ENCODE data around the gene CRYBB1.

CRYBB1 gene

DNA sequence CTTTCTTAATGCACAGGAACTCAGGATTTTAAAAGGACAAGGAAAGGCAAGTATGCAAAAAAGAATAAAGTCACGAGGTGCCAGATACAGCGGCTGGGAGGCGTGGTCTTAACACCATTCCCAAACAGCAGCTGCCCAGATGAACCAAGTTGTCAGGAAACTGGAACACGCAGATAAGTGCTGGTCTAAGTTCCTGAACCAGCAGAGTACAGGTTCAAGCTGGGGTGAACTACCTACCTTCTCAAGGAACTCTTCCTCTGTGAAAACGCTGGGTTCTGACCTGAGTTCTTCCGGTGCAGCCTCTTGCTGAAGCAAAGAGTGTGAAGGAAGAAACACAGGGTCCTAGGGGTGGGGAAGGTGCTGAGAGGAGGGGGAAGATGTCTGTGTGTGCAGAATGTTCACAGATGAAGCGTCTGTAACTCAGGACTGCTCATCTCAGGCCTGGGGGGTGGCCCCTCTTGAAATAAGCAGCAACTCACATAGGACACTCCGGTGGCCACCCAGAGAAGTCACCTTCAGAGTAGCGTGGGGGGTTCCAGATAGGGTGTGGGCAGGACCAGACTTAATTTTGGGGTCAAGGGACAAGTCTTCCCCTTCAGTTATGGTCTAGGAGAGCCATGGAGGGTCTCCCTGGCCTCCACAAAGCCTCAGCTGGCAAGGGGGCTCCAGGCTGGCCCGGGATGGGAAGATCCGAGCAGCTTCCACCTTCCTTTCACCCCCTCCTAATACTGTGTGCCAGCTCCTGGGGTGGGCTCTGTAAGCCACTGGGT lies 31.1 kb downstream of the CRYBB1 start:
- H3K27me3 ChIP-seq (ENCODE audit: control insufficient read depth, insufficient read depth, low read length): no peaks in the 10 kb centered on the region
- no peak overlapping the region for H3K27ac ChIP-seq
- H3K4me2 ChIP-seq (ENCODE audit: low read length): no peak overlapping the region
- H3K9me3 ChIP-seq (ENCODE audit: control insufficient read depth, low read length): no peaks in the 10 kb centered on the region
- H2AFZ ChIP-seq: no peak overlapping the region
- H3K4me1 ChIP-seq: no peaks in the 10 kb centered on the region
- no peak overlapping the region for H3K4me3 ChIP-seq (ENCODE audit: low read depth, low read length)
- H3K36me3 ChIP-seq (ENCODE audit: control insufficient read depth, insufficient read depth, low read length): no peaks in the 10 kb centered on the region
- no peaks in the 10 kb centered on the region for H3K79me2 ChIP-seq
- TF ChIP-seq, protein P1, sequence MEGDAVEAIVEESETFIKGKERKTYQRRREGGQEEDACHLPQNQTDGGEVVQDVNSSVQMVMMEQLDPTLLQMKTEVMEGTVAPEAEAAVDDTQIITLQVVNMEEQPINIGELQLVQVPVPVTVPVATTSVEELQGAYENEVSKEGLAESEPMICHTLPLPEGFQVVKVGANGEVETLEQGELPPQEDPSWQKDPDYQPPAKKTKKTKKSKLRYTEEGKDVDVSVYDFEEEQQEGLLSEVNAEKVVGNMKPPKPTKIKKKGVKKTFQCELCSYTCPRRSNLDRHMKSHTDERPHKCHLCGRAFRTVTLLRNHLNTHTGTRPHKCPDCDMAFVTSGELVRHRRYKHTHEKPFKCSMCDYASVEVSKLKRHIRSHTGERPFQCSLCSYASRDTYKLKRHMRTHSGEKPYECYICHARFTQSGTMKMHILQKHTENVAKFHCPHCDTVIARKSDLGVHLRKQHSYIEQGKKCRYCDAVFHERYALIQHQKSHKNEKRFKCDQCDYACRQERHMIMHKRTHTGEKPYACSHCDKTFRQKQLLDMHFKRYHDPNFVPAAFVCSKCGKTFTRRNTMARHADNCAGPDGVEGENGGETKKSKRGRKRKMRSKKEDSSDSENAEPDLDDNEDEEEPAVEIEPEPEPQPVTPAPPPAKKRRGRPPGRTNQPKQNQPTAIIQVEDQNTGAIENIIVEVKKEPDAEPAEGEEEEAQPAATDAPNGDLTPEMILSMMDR (IDR thresholded peaks at IDR 0.05): no peak
- no peak overlapping the region for H3K9ac ChIP-seq

DNA sequence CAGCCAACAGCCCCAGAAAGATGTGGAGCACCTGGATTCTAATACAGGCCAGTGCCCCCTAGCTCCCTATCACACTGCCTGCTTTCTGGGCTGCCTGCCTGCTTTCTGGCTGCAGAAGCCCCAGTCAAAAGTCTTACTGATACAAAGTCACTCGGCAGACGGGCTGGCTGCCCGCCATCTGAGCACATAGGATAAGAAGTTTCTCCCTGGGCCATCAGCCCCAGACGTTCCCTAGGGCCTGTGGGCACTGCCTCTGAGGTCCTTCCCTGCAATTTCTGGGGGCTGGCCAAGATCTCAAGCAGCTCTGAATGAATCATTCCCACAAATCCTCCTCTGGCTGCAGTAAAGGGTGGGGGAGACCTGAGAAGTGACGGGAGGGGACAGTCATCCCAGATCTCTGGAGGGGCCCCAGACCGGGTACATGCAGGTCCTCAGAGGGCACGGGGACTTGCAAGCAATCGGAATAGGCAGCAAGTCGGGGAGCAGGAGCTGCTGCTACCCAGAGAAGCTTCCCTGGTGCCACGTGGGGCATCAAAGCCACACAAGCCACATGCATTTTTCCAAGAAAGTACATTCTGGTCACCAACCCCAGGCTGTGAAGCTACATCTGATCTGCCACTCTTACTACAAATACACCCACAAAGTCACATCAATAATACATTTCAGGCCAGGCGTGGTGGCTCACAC lies 32.6 kb downstream of the CRYBB1 start:
- Histone ChIP-seq H3K4me3 (ENCODE audit: low read depth, low read length) (no peak overlapping the region), H3K4me1 (no peaks in the 10 kb centered on the region), H3K27ac (no peak overlapping the region)

DNA sequence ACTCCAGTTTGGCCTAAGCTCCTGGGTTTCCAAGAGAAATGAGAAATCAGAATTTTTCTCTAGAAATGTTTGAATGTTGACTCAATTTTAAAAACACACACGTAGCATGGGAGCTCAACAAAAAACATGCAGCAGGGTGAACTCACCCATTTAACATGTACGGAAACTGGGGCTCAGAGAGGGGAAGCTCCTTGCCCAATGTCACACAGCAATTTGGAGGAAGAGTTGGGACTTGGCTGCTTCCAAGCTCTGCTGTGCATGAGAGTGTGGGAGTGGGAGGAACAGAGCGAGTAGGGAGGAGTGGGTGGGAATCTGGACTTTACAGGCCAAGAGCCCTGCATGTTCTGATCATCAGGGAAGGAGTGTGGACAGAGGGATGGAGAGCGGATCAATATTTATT lies 33.8 kb downstream of the CRYBB1 start:
- Histone ChIP-seq H3K4me1 (no peaks in the 10 kb centered on the region), H3K4me2 (ENCODE audit: low read length) (no peak overlapping the region), H2AFZ (no peak overlapping the region), H3K4me3 (ENCODE audit: low read depth, low read length) (no peak overlapping the region), H3K79me2 (no peaks in the 10 kb centered on the region), H3K27ac (no peak overlapping the region), H3K27me3 (ENCODE audit: control insufficient read depth, insufficient read depth, low read length) (no peaks in the 10 kb centered on the region), H3K9ac (no peak overlapping the region), H3K9me3 (ENCODE audit: control insufficient read depth, low read length) (no peaks in the 10 kb centered on the region), H3K36me3 (ENCODE audit: control insufficient read depth, insufficient read depth, low read length) (no peaks in the 10 kb centered on the region)
- TF ChIP-seq, protein P1 (IDR thresholded peaks at IDR 0.05): no peak

More for the DNA sequence above, 32.6 kb downstream of the CRYBB1 start:
- H2AFZ ChIP-seq: no peak overlapping the region
- H3K9ac ChIP-seq: no peak overlapping the region
- H3K36me3 ChIP-seq (ENCODE audit: control insufficient read depth, insufficient read depth, low read length): no peaks in the 10 kb centered on the region
- TF ChIP-seq, protein P1 (IDR thresholded peaks at IDR 0.05): no peak
- H3K9me3 ChIP-seq (ENCODE audit: control insufficient read depth, low read length): no peaks in the 10 kb centered on the region
- no peak overlapping the region for H3K4me2 ChIP-seq (ENCODE audit: low read length)
- no peaks in the 10 kb centered on the region for H3K79me2 ChIP-seq
- no peaks in the 10 kb centered on the region for H3K27me3 ChIP-seq (ENCODE audit: control insufficient read depth, insufficient read depth, low read length)

DNA sequence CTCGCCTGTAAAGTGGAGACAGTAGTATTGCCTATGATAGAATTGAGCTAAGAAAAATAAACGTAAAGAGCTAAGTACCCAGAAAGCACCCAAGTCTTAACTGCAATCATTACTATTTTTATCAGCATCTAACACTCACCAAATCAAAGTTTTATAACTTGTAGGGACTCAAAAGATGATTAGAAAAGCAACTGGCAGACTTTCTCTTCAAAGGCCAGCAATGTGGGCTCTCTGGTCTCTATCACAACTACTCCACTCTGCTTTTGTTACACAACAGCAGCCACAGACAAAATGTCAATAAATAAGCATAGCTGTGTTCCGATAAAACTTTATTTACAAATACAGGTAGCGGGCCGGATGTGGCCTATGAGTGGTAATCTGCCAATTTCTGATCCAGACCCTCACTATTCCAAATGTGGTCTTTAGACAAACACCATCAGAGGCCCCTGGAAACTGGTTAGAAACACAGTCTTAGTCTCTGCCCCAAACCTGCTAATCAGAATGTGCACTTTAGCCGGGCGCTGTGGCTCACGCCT lies 36.1 kb downstream of the CRYBB1 start:
- H3K36me3 ChIP-seq (ENCODE audit: control insufficient read depth, insufficient read depth, low read length): no peaks in the 10 kb centered on the region
- no peaks in the 10 kb centered on the region for H3K9me3 ChIP-seq (ENCODE audit: control insufficient read depth, low read length)
- no peaks in the 10 kb centered on the region for H3K27me3 ChIP-seq (ENCODE audit: control insufficient read depth, insufficient read depth, low read length)
- no peak overlapping the region for H3K9ac ChIP-seq
- no peak overlapping the region for H3K27ac ChIP-seq
- H3K79me2 ChIP-seq: no peaks in the 10 kb centered on the region
- no peaks in the 10 kb centered on the region for H3K4me1 ChIP-seq
- no peak overlapping the region for H3K4me2 ChIP-seq (ENCODE audit: low read length)
- TF ChIP-seq, protein P1 (IDR thresholded peaks at IDR 0.05): no peak
- no peak overlapping the region for H2AFZ ChIP-seq
- H3K4me3 ChIP-seq (ENCODE audit: low read depth, low read length): no peak overlapping the region
